Naive thymus-derived CD8-positive, alpha-beta T cell (primary cell): ENCODE measurements around the gene LARGE2. TPM values are rescaled to one million over a fixed set of nuclear protein-coding genes. Genes with fewer than 3 reads are reported as not detected.

Experiments used
- ATAC-seq, 2 donors: fragments of 150-1000 bp; cut with Tn5 transposase in 1 of 2; sonication (Bioruptor Pico), chemical (Tn5 transposase) in 1 of 2; 1 replicate in 1 of 2; 2 replicates in 1 of 2; pipeline ENCODE4 v1.10.0; 2021; ENCODE audit warnings: mild to moderate bottlenecking in 2 of 2, moderate library complexity in 2 of 2
- POLR2A ChIA-PET: fragments of 350-600 bp; sonication (Branson Sonifier 250); formaldehyde crosslinking; loops from one replicate; lab custom pipeline; 2021; ENCODE audit warnings: antibody characterized with exemption; lab: Charles Lee
- DNase-seq, 10 donors: peaks; one replicate each; pipeline versions ENCODE4 v3.0.0 to v3.0.0-alpha.2; 2020 to 2022
- H3K27ac Mint-ChIP-seq, 10 donors: one replicate each; pipeline ENCODE4 v1.8.0; 2020 to 2022; ENCODE audit warnings: mild to moderate bottlenecking in 10 of 10, mixed read lengths in 10 of 10, moderate library complexity in 4 of 10, inconsistent platforms in 1 of 10
- H3K27me3 Mint-ChIP-seq, 5 donors: one replicate each; pipeline ENCODE4 v1.8.0; 2021 to 2022; ENCODE audit warnings: mixed read lengths in 5 of 5
- H3K36me3 Mint-ChIP-seq, 3 donors: one replicate each; pipeline ENCODE4 v1.8.0; 2020 to 2022; ENCODE audit warnings: mixed read lengths in 3 of 3, mild to moderate bottlenecking in 2 of 3, inconsistent platforms in 1 of 3
- H3K4me1 Mint-ChIP-seq, 4 donors: one replicate each; pipeline ENCODE4 v1.8.0; 2021 to 2022; ENCODE audit warnings: mixed read lengths in 4 of 4
- H3K4me3 Mint-ChIP-seq, 10 donors: one replicate each; pipeline ENCODE4 v1.8.0; 2020 to 2022; ENCODE audit warnings: mild to moderate bottlenecking in 10 of 10, mixed read lengths in 10 of 10, moderate library complexity in 6 of 10, inconsistent platforms in 1 of 10
- H3K9me3 Mint-ChIP-seq, 9 donors: one replicate each; pipeline ENCODE4 v1.8.0; 2020 to 2022; ENCODE audit warnings: mixed read lengths in 9 of 9, mild to moderate bottlenecking in 3 of 9, inconsistent platforms in 1 of 9, moderate library complexity in 1 of 9
- polyA plus RNA-seq, 3 donors: library from polyadenylated mRNA; unstranded; fragments of 300-500 nt; fragmentation: Illumina TruSeq; gene quantifications; one replicate each; pipeline ENCODE4 v1.2.3, GENCODE V29; 2021
- total RNA-seq, 8 experiments: library from RNA in 2 of 8; stranded (reverse) in 2 of 8; gene quantifications; one replicate each; pipeline ENCODE4 v1.2.3 and lab custom pipeline; 2021 to 2026

Gene LARGE2
- total and polyA plus RNA-seq, 5 experiments from 2014 or later: 0.71 to 5.6 (median 2.0) TPM

GRCh38 chr11:45907911-45908370 lies 14.5 kb upstream of the LARGE2 start:
- Mint-ChIP-seq H3K4me1 (peaks cover 10 to 18% (median 15%) of the 10 kb centered on the region in 4 donors), H3K4me3 (no peak overlapping the region), H3K27ac (peak overlapping the region in 2 of 10 donors; percentile 24 to 84), H3K9me3 (no peaks in the 10 kb centered on the region), H3K27me3 (no peaks in the 10 kb centered on the region), H3K36me3 (peaks cover 0 to 26% (median 0%) of the 10 kb centered on the region in 3 donors)
- POLR2A ChIA-PET: interaction anchor here (0.6 to 1.3 kb wide), 2 partner anchors 10 to 1542 kb away, joined by 3 read pairs; no protein-coding TSS in a partner anchor
- ATAC-seq: peak in 1 of 2 donors; percentile 7
- no peak for DNase-seq

GRCh38 chr11:45909594-45910475 lies 12.6 kb upstream of the LARGE2 start:
- Mint-ChIP-seq H3K4me3 (no peak overlapping the region), H3K27ac (peak overlapping the region in 1 of 10 donors; percentile 84), H3K9me3 (no peaks in the 10 kb centered on the region), H3K4me1 (peaks cover 10 to 18% (median 13%) of the 10 kb centered on the region in 4 donors), H3K27me3 (no peaks in the 10 kb centered on the region), H3K36me3 (peaks cover 0 to 40% (median 0%) of the 10 kb centered on the region in 3 donors)
- ATAC-seq: no peak
- POLR2A ChIA-PET: interaction anchor here (1.1 kb wide), 1 partner anchor 8 kb away, joined by 3 read pairs; no protein-coding TSS in a partner anchor
- DNase-seq: no peak

- Mint-ChIP-seq H3K4me1 (peaks cover 10 to 19% (median 13%) of the 10 kb centered on the region in 4 donors), H3K4me3 (no peak overlapping the region), H3K9me3 (no peaks in the 10 kb centered on the region), H3K36me3 (peaks cover 0 to 46% (median 0%) of the 10 kb centered on the region in 3 donors), H3K27me3 (no peaks in the 10 kb centered on the region), H3K27ac (peak overlapping the region in 1 of 10 donors; percentile 66)
- ATAC-seq: no peak
- POLR2A ChIA-PET: no interaction called here
- DNase-seq: no peak
Observed at GRCh38 chr11:45910623-45911022, 11.8 kb upstream of the LARGE2 start.

- H3K27me3 Mint-ChIP-seq: no peaks in the 10 kb centered on the region
- H3K27ac Mint-ChIP-seq: peak overlapping the region in 2 of 10 donors; percentile 71 to 74
- no peak for DNase-seq
- no peak for ATAC-seq
- no peaks in the 10 kb centered on the region for H3K9me3 Mint-ChIP-seq
- POLR2A ChIA-PET: no interaction called here
- peak overlapping the region in 1 of 10 donors; percentile 29 for H3K4me3 Mint-ChIP-seq
- peaks cover 0 to 53% (median 0%) of the 10 kb centered on the region in 3 donors for H3K36me3 Mint-ChIP-seq
- H3K4me1 Mint-ChIP-seq: peaks cover 13 to 35% (median 32%) of the 10 kb centered on the region in 4 donors
Observed at GRCh38 chr11:45913514-45913913, 8.9 kb upstream of the LARGE2 start.

- DNase-seq (no peak), ATAC-seq (no peak)
- H3K9me3 Mint-ChIP-seq: no peaks in the 10 kb centered on the region
- H3K27ac Mint-ChIP-seq: peak overlapping the region in 2 of 10 donors; percentile 14 to 43
- no peaks in the 10 kb centered on the region for H3K27me3 Mint-ChIP-seq
- H3K4me3 Mint-ChIP-seq: peak overlapping the region in 1 of 10 donors; percentile 26
- POLR2A ChIA-PET: interaction anchor here (5.3 kb wide), 1 partner anchor 15 kb away, joined by 57 read pairs; no protein-coding TSS in a partner anchor
- H3K36me3 Mint-ChIP-seq: peaks cover 0 to 52% (median 0%) of the 10 kb centered on the region in 3 donors
- peaks cover 13 to 37% (median 36%) of the 10 kb centered on the region in 4 donors for H3K4me1 Mint-ChIP-seq
Observed at GRCh38 chr11:45913942-45914635, 8.4 kb upstream of the LARGE2 start.

- H3K36me3 Mint-ChIP-seq: peaks cover 0 to 45% (median 0%) of the 10 kb centered on the region in 3 donors
- no peaks in the 10 kb centered on the region for H3K9me3 Mint-ChIP-seq
- peak overlapping the region in 6 of 10 donors; percentile 18 to 69 (median 39) for H3K4me3 Mint-ChIP-seq
- DNase-seq (no peak), ATAC-seq (no peak)
- peaks cover 14 to 51% (median 50%) of the 10 kb centered on the region in 4 donors for H3K4me1 Mint-ChIP-seq
- POLR2A ChIA-PET: interaction anchor here (0.7 to 5.3 kb wide), 3 partner anchors 13 to 678 kb away, joined by 3 to 57 read pairs (median 5); partner anchors contain the start of gene AMBRA1
- peak overlapping the region in 4 of 10 donors; percentile 46 to 82 (median 63) for H3K27ac Mint-ChIP-seq
- no peaks in the 10 kb centered on the region for H3K27me3 Mint-ChIP-seq
Observed at GRCh38 chr11:45915446-45915845, 7.0 kb upstream of the LARGE2 start.

GRCh38 chr11:45917286-45917622 lies 5.2 kb upstream of the LARGE2 start:
- H3K27ac Mint-ChIP-seq: peak overlapping the region; percentile 94 to 100 (median 98)
- POLR2A ChIA-PET: interaction anchor here (1.0 to 5.3 kb wide), 7 partner anchors 11 to 116 kb away, joined by 3 to 57 read pairs (median 3); partner anchors contain the start of gene CRY2
- H3K9me3 Mint-ChIP-seq: no peaks in the 10 kb centered on the region
- DNase-seq (peak in 1 of 10 donors; percentile 31), ATAC-seq (peak in 1 of 2 donors; percentile 3)
- H3K4me3 Mint-ChIP-seq: peak overlapping the region; percentile 90 to 98 (median 95)
- peaks cover 16 to 62% (median 59%) of the 10 kb centered on the region in 4 donors for H3K4me1 Mint-ChIP-seq
- H3K36me3 Mint-ChIP-seq: peaks cover 0 to 31% (median 0%) of the 10 kb centered on the region in 3 donors
- H3K27me3 Mint-ChIP-seq: peaks cover 0 to 3% (median 0%) of the 10 kb centered on the region in 5 donors

- peaks cover 0 to 28% (median 0%) of the 10 kb centered on the region in 3 donors for H3K36me3 Mint-ChIP-seq
- peak; percentile 89 to 98 (median 96) for DNase-seq
- ATAC-seq: peak; percentile 90 to 91
- peak within 1 kb of the TSS; percentile 90 to 98 (median 95) for H3K4me3 Mint-ChIP-seq
- H3K27ac Mint-ChIP-seq: peak within 1 kb of the TSS; percentile 94 to 100 (median 98)
- peaks cover 0 to 3% (median 0%) of the 10 kb centered on the region in 5 donors for H3K27me3 Mint-ChIP-seq
- peaks cover 16 to 62% (median 59%) of the 10 kb centered on the region in 4 donors for H3K4me1 Mint-ChIP-seq
- POLR2A ChIA-PET: interaction anchor here (0.5 to 5.3 kb wide), 13 partner anchors 8 to 753 kb away, joined by 3 to 57 read pairs (median 3); partner anchors contain the start of gene CRY2
- H3K9me3 Mint-ChIP-seq: no peaks in the 10 kb centered on the region
Observed at GRCh38 chr11:45917623-45918330, 4.7 kb upstream of the LARGE2 start, which contains the start of gene PEX16. TSS of gene PEX16 (minus strand) at chr11:45917877. CDS start at chr11:45917811, 66 bp downstream.

GRCh38 chr11:45918331-45918941 lies 4.0 kb upstream of the LARGE2 start:
- Mint-ChIP-seq H3K9me3 (no peaks in the 10 kb centered on the region), H3K27ac (peak overlapping the region; percentile 94 to 100 (median 98)), H3K36me3 (peaks cover 0 to 22% (median 0%) of the 10 kb centered on the region in 3 donors), H3K4me1 (peaks cover 18 to 64% (median 60%) of the 10 kb centered on the region in 4 donors), H3K27me3 (peaks cover 0 to 3% (median 0%) of the 10 kb centered on the region in 5 donors), H3K4me3 (peak overlapping the region; percentile 90 to 98 (median 95))
- DNase-seq (peak in 5 of 10 donors; percentile 37 to 66 (median 51)), ATAC-seq (peak in 1 of 2 donors; percentile 3)
- POLR2A ChIA-PET: interaction anchor here (0.5 to 5.3 kb wide), 11 partner anchors 9 to 752 kb away, joined by 3 to 57 read pairs (median 3); partner anchors contain the start of gene CRY2

- peak overlapping the region; percentile 90 to 98 (median 95) for H3K4me3 Mint-ChIP-seq
- POLR2A ChIA-PET: interaction anchor here (3.2 to 5.3 kb wide), 2 partner anchors 10 to 72 kb away, joined by 17 to 57 read pairs; partner anchors contain the start of gene CRY2
- peaks cover 0 to 18% (median 0%) of the 10 kb centered on the region in 3 donors for H3K36me3 Mint-ChIP-seq
- no peak for ATAC-seq
- H3K9me3 Mint-ChIP-seq: no peaks in the 10 kb centered on the region
- H3K27me3 Mint-ChIP-seq: peaks cover 0 to 3% (median 0%) of the 10 kb centered on the region in 5 donors
- peak overlapping the region; percentile 94 to 100 (median 98) for H3K27ac Mint-ChIP-seq
- peak in 1 of 10 donors; percentile 45 for DNase-seq
- peaks cover 20 to 68% (median 63%) of the 10 kb centered on the region in 4 donors for H3K4me1 Mint-ChIP-seq
Observed at GRCh38 chr11:45918962-45919675, 3.3 kb upstream of the LARGE2 start.
